NCI-H82 treated with DMSO at 0.1 percent for 48 hours (cell line): ENCODE measurements around the gene CDK14.

Source experiments
- DNase-seq: peaks from one replicate; lab custom pipeline; 2025; ENCODE audit not compliant: unreplicated experiment; lab: John Stamatoyannopoulos, UW

Gene CDK14

DNA sequence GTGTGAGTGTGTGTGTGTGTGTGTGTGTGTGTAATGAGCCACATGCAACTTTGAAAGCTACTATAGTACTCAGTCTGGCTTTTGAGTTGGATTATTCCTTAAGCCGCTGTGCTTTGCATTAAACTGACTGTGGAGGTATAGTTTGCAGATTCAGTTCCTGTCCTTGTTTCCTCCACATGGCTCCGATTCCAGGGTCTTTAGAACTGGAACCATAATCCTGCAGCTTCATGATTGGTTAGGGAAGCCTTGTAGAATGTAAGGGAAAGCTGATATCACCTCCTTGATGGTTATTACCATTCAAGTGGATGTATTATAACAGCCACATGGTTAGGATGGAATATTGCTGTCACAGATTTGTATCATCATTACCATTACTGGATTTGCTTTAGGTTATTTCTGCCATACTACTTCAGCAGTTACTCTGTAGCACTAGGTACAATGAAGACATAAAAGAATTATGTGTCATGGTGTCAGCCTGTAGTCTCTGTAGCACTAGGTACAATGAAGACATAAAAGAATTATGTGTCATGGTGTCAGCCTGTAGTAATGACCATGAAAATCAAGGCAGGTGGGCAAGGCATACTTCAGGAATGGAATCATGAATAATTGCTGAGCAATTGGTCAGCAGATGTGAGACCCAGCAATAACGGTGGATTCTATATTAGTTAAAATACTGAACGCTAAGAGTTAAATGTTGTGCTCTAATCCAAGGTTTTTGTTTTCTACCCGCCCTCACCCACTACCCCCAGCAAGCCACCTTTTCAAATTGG is 393.1 kb downstream of the CDK14 start:
- no peak for DNase-seq

DNA sequence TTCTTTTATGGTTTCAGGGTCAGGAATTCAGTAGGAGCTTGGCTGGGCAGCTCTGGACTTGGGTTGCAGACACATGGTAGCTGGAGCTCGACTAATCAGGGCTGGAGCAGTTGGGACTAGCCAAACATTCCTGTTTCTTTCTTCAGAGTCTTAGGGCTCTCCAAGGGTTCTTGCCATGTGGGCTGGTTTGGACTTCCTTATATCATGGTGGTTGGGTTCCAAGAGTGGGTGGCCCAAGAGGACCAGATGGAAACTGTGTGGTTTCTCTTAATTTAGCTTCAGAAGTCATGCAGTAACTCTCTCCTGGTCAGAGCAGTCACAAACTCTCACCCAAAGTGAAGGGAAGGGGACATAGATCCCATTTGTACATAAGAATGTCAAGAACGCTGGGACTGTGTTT is 398.0 kb downstream of the CDK14 start:
- no peak for DNase-seq

DNA sequence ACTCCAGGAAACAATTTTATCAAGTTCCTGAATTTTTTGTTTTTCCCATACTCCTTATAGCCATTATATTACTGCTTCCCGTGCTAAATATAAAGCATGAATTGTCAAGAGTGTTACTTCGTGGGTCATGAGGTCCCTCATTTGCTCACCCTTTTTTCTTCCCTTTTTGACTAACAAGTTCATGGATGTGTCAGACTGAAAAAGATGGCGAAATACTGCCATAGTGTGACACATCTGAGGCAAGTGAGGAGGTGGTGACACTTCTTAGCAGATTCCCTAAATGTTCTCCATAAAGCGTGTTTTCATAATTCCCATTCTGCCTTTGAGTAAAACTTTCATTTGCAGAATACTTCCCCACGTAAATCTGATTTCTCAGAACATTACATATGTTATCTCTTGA is 398.5 kb downstream of the CDK14 start:
- DNase-seq: no peak

- DNase-seq: no peak
These were observed 399.9 kb downstream of the CDK14 start for GRCh38 chr7:90995996-90996395.

- no peak for DNase-seq
These were observed 404.2 kb downstream of the CDK14 start for GRCh38 chr7:90999989-91000979.

- no peak for DNase-seq
These were observed 408.9 kb downstream of the CDK14 start for GRCh38 chr7:91005024-91005423.

DNA sequence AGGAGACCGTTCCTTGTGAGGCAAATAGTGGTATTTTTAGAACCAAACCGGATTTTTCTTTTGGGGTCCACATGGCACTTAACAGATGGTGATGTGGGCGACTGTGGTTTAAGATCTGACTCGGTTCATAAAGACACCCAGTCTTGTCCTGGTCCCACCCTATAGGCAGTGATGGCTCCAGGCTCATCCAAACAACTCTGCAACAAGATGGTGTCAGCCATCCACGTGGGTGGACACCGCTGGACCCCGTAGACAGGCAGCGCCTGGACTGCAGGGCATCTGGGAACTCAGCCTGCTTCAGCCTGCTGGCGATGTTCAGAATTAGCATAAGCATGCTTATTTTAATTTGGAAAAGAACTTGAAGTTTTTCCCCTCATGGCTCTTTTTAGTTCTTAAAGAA is 409.7 kb downstream of the CDK14 start:
- DNase-seq: no peak

GRCh38 chr7:91007371-91007770 is 411.2 kb downstream of the CDK14 start:
- DNase-seq: no peak

- no peak for DNase-seq
These were observed 417.0 kb downstream of the CDK14 start for GRCh38 chr7:91013078-91013477.

DNA sequence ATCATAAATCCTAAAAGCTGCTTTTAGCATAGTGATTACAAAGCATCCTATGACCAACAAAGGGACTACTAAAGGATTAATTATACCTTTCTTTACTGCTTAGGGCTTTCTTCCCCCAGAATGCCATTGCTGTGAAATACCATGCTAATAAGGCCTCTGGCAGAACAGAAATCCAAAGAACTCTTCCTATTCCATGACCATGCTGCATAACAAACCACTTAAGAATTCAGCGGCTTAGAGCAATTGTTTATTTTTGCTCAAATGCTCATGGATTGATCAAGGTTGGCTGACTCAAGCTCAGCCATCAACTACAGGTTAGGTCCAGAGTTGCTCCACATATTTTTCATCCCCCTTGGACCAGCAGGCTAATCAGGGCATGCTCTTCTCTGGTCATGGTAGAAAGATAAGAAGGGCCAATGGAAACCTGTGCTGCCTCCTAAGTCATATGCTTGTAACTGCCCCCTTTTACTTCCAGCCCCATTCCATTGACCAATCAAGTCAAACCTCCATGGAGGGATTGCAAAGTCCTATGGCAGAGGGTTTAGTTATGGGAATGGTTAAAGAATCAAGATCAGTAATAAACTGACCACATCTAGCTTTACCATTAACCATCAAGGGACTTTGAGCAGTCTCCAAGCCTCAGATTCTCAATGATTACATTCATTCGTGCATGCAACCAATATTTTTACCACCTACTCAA is 423.7 kb downstream of the CDK14 start:
- no peak for DNase-seq

- DNase-seq: no peak
These were observed 424.7 kb downstream of the CDK14 start for GRCh38 chr7:91020636-91021385.

- no peak for DNase-seq
These were observed 425.8 kb downstream of the CDK14 start for GRCh38 chr7:91021956-91022355.

DNA sequence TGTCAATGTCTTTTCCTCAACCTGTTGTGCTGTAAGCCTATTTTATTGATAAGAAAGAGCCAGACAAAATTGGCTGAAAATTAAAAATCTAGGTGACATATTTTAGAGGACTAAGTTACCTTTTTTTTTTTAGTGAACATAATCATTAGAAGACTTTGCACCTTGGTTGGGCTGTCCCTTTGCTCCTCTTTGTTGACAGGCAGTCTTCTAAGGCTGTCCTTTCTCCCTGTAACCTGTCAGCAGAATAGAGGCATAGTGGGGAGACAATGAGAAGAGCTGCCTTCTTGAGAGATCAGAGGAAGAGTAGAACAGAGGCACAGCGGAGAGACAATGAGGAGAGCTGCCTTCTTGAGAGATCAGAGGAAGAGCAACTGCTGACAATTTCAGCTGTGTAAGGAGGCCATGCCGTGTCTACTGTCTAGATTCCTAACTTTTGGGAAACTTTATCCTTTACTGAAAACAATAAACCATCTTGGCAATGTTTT is 429.8 kb downstream of the CDK14 start:
- no peak for DNase-seq

- DNase-seq: no peak
These were observed 433.6 kb downstream of the CDK14 start for GRCh38 chr7:91029688-91030087.

- DNase-seq: no peak
These were observed 434.7 kb downstream of the CDK14 start for GRCh38 chr7:91030680-91031380.

GRCh38 chr7:91031757-91032156 is 435.6 kb downstream of the CDK14 start:
- no peak for DNase-seq

DNA sequence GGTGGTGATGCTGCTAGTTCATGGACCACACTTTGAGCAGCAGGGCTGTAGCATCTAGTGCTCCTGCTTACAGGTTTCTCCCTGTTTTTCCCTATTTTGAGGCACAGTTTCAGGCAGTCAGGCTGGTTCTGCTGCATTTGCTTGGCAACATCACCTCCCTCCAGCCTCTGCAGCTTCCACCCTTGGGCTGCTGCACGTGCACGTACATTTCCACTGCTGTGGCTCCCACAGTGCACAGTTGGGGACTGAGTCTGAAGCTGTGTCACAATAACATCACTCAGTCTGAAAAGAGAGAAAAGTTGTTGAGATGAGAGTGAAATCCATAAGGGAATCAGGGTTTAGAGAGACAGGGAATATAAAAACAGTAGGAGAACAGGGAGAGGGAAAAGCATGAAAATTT is 437.5 kb downstream of the CDK14 start:
- DNase-seq: no peak

DNA sequence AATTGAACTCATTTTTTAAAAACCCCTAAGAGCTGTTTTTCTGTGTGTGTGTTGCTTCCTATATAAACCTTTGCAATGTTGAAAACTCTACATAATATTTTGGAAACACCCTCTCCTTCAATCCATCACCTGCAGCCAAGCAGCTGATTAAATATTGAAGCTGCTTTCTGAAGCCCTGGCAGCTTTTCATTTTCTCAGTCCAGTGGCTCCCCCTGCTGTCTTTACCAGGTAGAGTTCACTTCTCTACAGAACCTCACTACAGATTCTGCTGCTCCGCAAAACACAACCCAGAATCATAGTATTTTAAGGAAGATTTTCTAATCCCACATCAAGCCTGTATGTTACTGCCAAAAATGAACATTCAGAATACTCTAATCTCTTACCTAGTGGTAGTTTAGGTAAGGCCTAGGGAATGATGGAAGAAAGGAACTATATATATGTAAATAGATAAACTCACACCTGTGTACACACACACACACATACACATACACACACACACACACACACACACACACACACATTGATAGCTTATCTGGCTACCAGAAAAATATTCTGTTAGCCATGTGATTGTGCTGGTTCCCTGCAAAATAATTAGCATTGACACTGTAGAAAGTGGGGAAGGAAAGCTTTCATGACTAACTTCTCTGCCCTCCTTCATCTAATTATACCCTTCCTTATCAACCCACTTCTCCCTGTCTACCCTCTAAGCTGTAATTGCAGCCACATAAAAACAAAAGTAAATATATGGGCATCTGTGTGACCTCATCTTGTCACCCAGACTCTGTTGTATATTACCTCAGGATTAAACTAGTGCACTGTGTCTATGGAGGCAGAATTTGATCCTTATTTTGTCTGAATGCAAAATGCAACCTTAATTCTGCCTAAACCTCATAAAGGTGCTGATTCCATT is 438.6 kb downstream of the CDK14 start:
- peak; percentile 25 for DNase-seq

- DNase-seq: no peak
These were observed 442.9 kb downstream of the CDK14 start for GRCh38 chr7:91039033-91039432.
